Sigmoid colon (tissue), 7 donors: ENCODE data around the gene LY86. TPM values are rescaled to one million over a fixed set of nuclear protein-coding genes. Genes with fewer than 3 reads are reported as not detected.
A peak's percentile ranks its signal among the peaks of the same experiment; 100 is the strongest.

ENCODE experiments used
- DNase-seq: peaks from one replicate; pipeline ENCODE4 v3.0.0-alpha.2; 2019
- H3K27ac ChIP-seq, 4 donors: fragments of 200-600 bp; sonication (generic); one replicate each; pipeline ENCODE4 v1.5.1; 2016 to 2019; ENCODE audit warnings: mild to moderate bottlenecking in 1 of 4
- H3K27me3 ChIP-seq, 3 donors: fragments of 200-600 bp; sonication (generic); one replicate each; pipeline ENCODE4 v1.5.1; 2019; ENCODE audit warnings: mild to moderate bottlenecking in 1 of 3
- H3K36me3 ChIP-seq, 4 donors: fragments of 200-600 bp; sonication (generic); one replicate each; pipeline ENCODE4 v1.5.1; 2016 to 2019
- H3K4me1 ChIP-seq, 4 donors: fragments of 200-600 bp; sonication (generic); one replicate each; pipeline ENCODE4 v1.5.1; 2017 to 2019
- H3K4me3 ChIP-seq, 4 donors: fragments of 200-600 bp; sonication (generic); one replicate each; pipeline ENCODE4 v1.5.1; 2017 to 2019; ENCODE audit warnings: mild to moderate bottlenecking in 2 of 4, moderate library complexity in 1 of 4
- H3K9me3 ChIP-seq, 4 donors: fragments of 200-600 bp in 3 of 4; sonication (generic) in 3 of 4; one replicate each; pipeline versions ENCODE4 v1.5.1 to v1.6.1; 2013 to 2019
- CTCF ChIP-seq, 4 experiments: fragments of 450-650 bp in 3 of 4; fragments of 200-600 bp in 1 of 4; IDR thresholded peaks; one replicate each; pipeline ENCODE4 v1.5.1; 2016 to 2019; ENCODE audit warnings: antibody characterized with exemption in 4 of 4, mild to moderate bottlenecking in 3 of 4, moderate library complexity in 2 of 4
- EP300 ChIP-seq, 4 donors: sonication (generic); formaldehyde crosslinking; IDR thresholded peaks; one replicate each; pipeline ENCODE4 v1.6.1; 2017; ENCODE audit warnings: antibody characterized with exemption in 4 of 4
- POLR2A ChIP-seq, 2 donors: fragments of 450-650 bp; IDR thresholded peaks; one replicate each; pipeline ENCODE4 v1.6.1; 2016; ENCODE audit warnings: antibody characterized with exemption in 2 of 2, mild to moderate bottlenecking in 2 of 2, moderate library complexity in 2 of 2
- POLR2AphosphoS5 ChIP-seq, 4 donors: sonication (generic); formaldehyde crosslinking; IDR thresholded peaks; one replicate each; pipeline ENCODE4 v1.6.1; 2017; ENCODE audit warnings: antibody characterized with exemption in 4 of 4
- WGBS, 2 donors: extraction: QIAGEN DNeasy Blood & Tissue Kit; methylation state at CpG; one replicate each; pipeline ENCODE4 v1.1.7; 2013; 5-methylcytosine and 5-hydroxymethylcytosine counted together
- intact Hi-C: fragments of 100-400 bp; cut with DNase I; formaldehyde crosslinking; loops from one replicate; pipeline ENCODE4 v1.15.1; 2023
- polyA plus RNA-seq, 3 donors: library from polyadenylated mRNA; stranded (reverse); fragments of 200-250 nt; gene quantifications; one replicate each; pipeline ENCODE4 v1.2.3, GENCODE V29; 2013
- total RNA-seq, 4 donors: library from RNA; depleted of rRNA; stranded (reverse); fragments of >200 nt; gene quantifications; one replicate each; pipeline ENCODE4 v1.1.0, GENCODE V29; 2016
- donor health status: healthy with polysubstance abuse.
- donor health status: Bipolar disorder and iron deficiency.
- donor health status: healthy.

LY86 gene
- total and polyA plus RNA-seq, 7 donors: 1.1 to 15.7 (median 5.9) TPM

GRCh38 chr6:6686176-6686575 lies 97.7 kb downstream of the LY86 start:
- no peaks in the 10 kb centered on the region for H3K27me3 ChIP-seq
- no peak overlapping the region for H3K4me3 ChIP-seq
- H3K9me3 ChIP-seq: peaks cover 0 to 4% (median 0%) of the 10 kb centered on the region in 4 donors
- WGBS, 2 donors: 86 to 89% methylated on average over 7 of the region's 7 CpGs
- peak overlapping the region in 2 of 4 donors; percentile 54 to 68 for H3K27ac ChIP-seq
- intact Hi-C loops: no loop called here
- no peak for DNase-seq
- TF ChIP-seq POLR2A (IDR thresholded peaks at IDR 0.05): no peak
- no peak for TF ChIP-seq EP300 (IDR thresholded peaks at IDR 0.05)
- no peak for TF ChIP-seq POLR2AphosphoS5 (IDR thresholded peaks at IDR 0.05)
- no peak for TF ChIP-seq CTCF (IDR thresholded peaks at IDR 0.05)
- H3K36me3 ChIP-seq: no peaks in the 10 kb centered on the region
- peaks cover 0 to 30% (median 22%) of the 10 kb centered on the region in 4 donors for H3K4me1 ChIP-seq

- Histone ChIP-seq H3K9me3 (peaks cover 0 to 8% (median 0%) of the 10 kb centered on the region in 4 donors), H3K36me3 (no peaks in the 10 kb centered on the region), H3K27ac (peak overlapping the region in 3 of 4 donors; percentile 39 to 68 (median 54)), H3K4me1 (peaks cover 0 to 30% (median 22%) of the 10 kb centered on the region in 4 donors), H3K27me3 (no peaks in the 10 kb centered on the region), H3K4me3 (peak overlapping the region in 3 of 4 donors; percentile 1 to 16 (median 6))
- DNase-seq: peak; percentile 88
- TF ChIP-seq CTCF (IDR thresholded peaks at IDR 0.05): no peak
- peak in 1 of 2 donors; percentile 57 for TF ChIP-seq POLR2A (IDR thresholded peaks at IDR 0.05)
- no peak for TF ChIP-seq EP300 (IDR thresholded peaks at IDR 0.05)
- peak in 2 of 4 donors; percentile 14 to 29 for TF ChIP-seq POLR2AphosphoS5 (IDR thresholded peaks at IDR 0.05)
- WGBS, 2 donors: 15 to 52% methylated on average over 26 of the region's 26 CpGs
- intact Hi-C loops: no loop called here
Observed at GRCh38 chr6:6686748-6687601, 98.5 kb downstream of the LY86 start.

- intact Hi-C loops: no loop called here
- peaks cover 0 to 8% (median 0%) of the 10 kb centered on the region in 4 donors for H3K9me3 ChIP-seq
- no peak overlapping the region for H3K4me3 ChIP-seq
- 25 to 58% methylated on average over 1 of the region's 1 CpG for WGBS, 2 donors
- peak overlapping the region; percentile 6 to 66 (median 27) for H3K27ac ChIP-seq
- TF ChIP-seq CTCF (IDR thresholded peaks at IDR 0.05) (no peak), POLR2AphosphoS5 (IDR thresholded peaks at IDR 0.05) (no peak), EP300 (IDR thresholded peaks at IDR 0.05) (no peak), POLR2A (IDR thresholded peaks at IDR 0.05) (no peak)
- no peak for DNase-seq
- H3K27me3 ChIP-seq: no peaks in the 10 kb centered on the region
- peaks cover 0 to 30% (median 22%) of the 10 kb centered on the region in 4 donors for H3K4me1 ChIP-seq
- no peaks in the 10 kb centered on the region for H3K36me3 ChIP-seq
Observed at GRCh38 chr6:6688283-6688682, 99.8 kb downstream of the LY86 start.

- 24 to 39% methylated on average over 1 of the region's 1 CpG for WGBS, 2 donors
- Histone ChIP-seq H3K4me3 (no peak overlapping the region), H3K9me3 (peaks cover 0 to 8% (median 0%) of the 10 kb centered on the region in 4 donors), H3K36me3 (no peaks in the 10 kb centered on the region), H3K27me3 (no peaks in the 10 kb centered on the region), H3K4me1 (peaks cover 0 to 30% (median 22%) of the 10 kb centered on the region in 4 donors), H3K27ac (peak overlapping the region in 3 of 4 donors; percentile 14 to 66 (median 40))
- DNase-seq: no peak
- intact Hi-C loops: no loop called here
- TF ChIP-seq EP300 (IDR thresholded peaks at IDR 0.05): no peak
- TF ChIP-seq POLR2A (IDR thresholded peaks at IDR 0.05): no peak
- no peak for TF ChIP-seq POLR2AphosphoS5 (IDR thresholded peaks at IDR 0.05)
- TF ChIP-seq CTCF (IDR thresholded peaks at IDR 0.05): no peak
Observed at GRCh38 chr6:6688951-6689350, 100.4 kb downstream of the LY86 start.
